Measurements from ENCODE around the gene GP5. TPM values are rescaled to one million over a fixed set of nuclear protein-coding genes. Genes with fewer than 3 reads are reported as not detected.

The GP5 gene
- total and polyA plus RNA-seq, 2 of the 13 experiments (the other 11 are each of a cell fraction or from before 2014, with no cell fraction given): not detected

- TF ChIP-seq ZSCAN9 (CRISPR knock-in tag; IDR thresholded peaks at IDR 0.05; ENCODE audit: borderline replicate concordance): no peak
- TF ChIP-seq, protein P1, sequence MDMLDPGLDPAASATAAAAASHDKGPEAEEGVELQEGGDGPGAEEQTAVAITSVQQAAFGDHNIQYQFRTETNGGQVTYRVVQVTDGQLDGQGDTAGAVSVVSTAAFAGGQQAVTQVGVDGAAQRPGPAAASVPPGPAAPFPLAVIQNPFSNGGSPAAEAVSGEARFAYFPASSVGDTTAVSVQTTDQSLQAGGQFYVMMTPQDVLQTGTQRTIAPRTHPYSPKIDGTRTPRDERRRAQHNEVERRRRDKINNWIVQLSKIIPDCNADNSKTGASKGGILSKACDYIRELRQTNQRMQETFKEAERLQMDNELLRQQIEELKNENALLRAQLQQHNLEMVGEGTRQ (IDR thresholded peaks at IDR 0.05; ENCODE audit: low read depth, low read length): no peak
- TF ChIP-seq, protein P1 (CRISPR knock-in tag; IDR thresholded peaks at IDR 0.05; ENCODE audit: borderline replicate concordance): no peak
- TF ChIP-seq ATF7-NPFF (CRISPR knock-in tag; IDR thresholded peaks at IDR 0.05; ENCODE audit: low read depth): no peak
- no peak for TF ChIP-seq ELF1 (CRISPR knock-in tag; IDR thresholded peaks at IDR 0.05)
- no peak for TF ChIP-seq ZNF281 (CRISPR knock-in tag; IDR thresholded peaks at IDR 0.05; ENCODE audit: borderline replicate concordance)
- no peak for TF ChIP-seq MXD1 (CRISPR knock-in tag; IDR thresholded peaks at IDR 0.05)
These were observed 19.8 kb downstream of the GP5 start (continued) for GRCh38 chr3:194379231-194379630.

DNA sequence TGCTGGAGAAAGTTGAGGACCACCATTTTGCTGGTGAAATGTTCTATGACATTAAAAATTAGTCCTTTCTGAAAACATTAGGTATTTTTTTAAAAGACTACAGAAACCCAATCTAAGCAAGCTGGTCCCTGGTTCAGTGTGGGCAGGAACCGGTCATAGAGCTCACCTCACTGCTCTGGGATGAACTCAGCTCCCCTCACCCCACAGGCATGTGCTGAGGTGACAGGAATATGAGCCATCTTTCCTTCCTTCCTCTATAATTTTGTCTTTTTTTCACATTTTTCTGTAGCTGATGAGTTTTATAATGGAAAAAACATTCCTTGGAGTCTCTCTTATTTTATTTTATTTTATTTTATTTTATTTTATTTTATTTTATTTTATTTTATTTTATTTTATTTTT lies 21.4 kb downstream of the GP5 start:
- Histone ChIP-seq H3K4me2 (ENCODE audit: low read depth, low read length) (no peak overlapping the region), H3K4me3 (replicated peaks in 1 of 3; ENCODE audit: insufficient read depth in 1 of 3, low read depth in 2 of 3, low read length in 3 of 3) (no peak overlapping the region), H4K20me1 (ENCODE audit: insufficient read depth, low read length) (no peaks in the 10 kb centered on the region), H3K27ac (ENCODE audit: extremely low read length, insufficient read depth, low read length) (no peak overlapping the region), H2AFZ (ENCODE audit: low read length) (no peak overlapping the region), H3K36me3 (replicated peaks in 1 of 2; ENCODE audit: control insufficient read depth in 1 of 2, insufficient read depth in 2 of 2, low read length in 2 of 2) (no peaks in the 10 kb centered on the region), H3K4me1 (ENCODE audit: insufficient read depth, low read length) (no peaks in the 10 kb centered on the region), H3K9me3 (ENCODE audit: low read length) (no peaks in the 10 kb centered on the region), H3K79me2 (ENCODE audit: insufficient read depth, low read length) (no peaks in the 10 kb centered on the region), H3K27me3 (ENCODE audit: control insufficient read depth in 1 of 2, insufficient read depth in 2 of 2, low read length in 2 of 2) (peaks cover 6 to 67% of the 10 kb centered on the region in 2 experiments), H3K9ac (ENCODE audit: insufficient read depth, low read depth, low read length) (no peak overlapping the region)
- intact Hi-C loops (cut with micrococcal nuclease; ENCODE audit: unreplicated experiment) (no loop called here), in situ Hi-C loops (cut with HindIII; ENCODE audit: extremely low pct_ligation_motif_present, low pct_unique_long_range_greater_than_20kb) (no loop called here)
- 42% methylated on average over 1 of the region's 1 CpG for WGBS (ENCODE audit: low lambda C conversion rate)
- POLR2A ChIA-PET: no interaction called here
- TF ChIP-seq RFXAP (CRISPR knock-in tag; IDR thresholded peaks at IDR 0.05; ENCODE audit: borderline replicate concordance): no peak
- TF ChIP-seq ZNF24 (IDR thresholded peaks at IDR 0.05): no peak
- no peak for TF ChIP-seq PCBP1 (IDR thresholded peaks at IDR 0.05; ENCODE audit: borderline replicate concordance, low read depth, low read length)
- ATAC-seq (no peak), DNase-seq (ENCODE audit: low spot score) (no peak), FAIRE-seq (no peak)
- no TSS peak for BruUV-seq (replicated peaks)
- CTCF ChIA-PET (ENCODE audit: low intra/inter-chr PET ratio, low total read pairs): no interaction called here
